Prostate gland (tissue), 2 donors: ENCODE results near the gene SLC17A7. TPM values are rescaled to one million over a fixed set of nuclear protein-coding genes. Genes with fewer than 3 reads are reported as not detected.

Source experiments
- DNase-seq: peaks from one replicate; pipeline ENCODE4 v3.0.0-alpha.2; 2019; ENCODE audit warnings: low spot score
- H3K27ac ChIP-seq, 2 donors: fragments of 200-600 bp; sonication (generic); 2 replicates each; pipeline ENCODE4 v1.5.1; 2017 to 2019
- H3K27me3 ChIP-seq: fragments of 200-600 bp; sonication (generic); replicated peaks from 2 replicates; pipeline ENCODE4 v1.5.1; 2019; ENCODE audit not compliant: insufficient read depth
- H3K36me3 ChIP-seq, 2 donors: fragments of 200-600 bp; sonication (generic); 1 replicate in 1 of 2; 2 replicates in 1 of 2; pipeline versions ENCODE4 v1.5.1 to v1.8.1; 2017 to 2019
- H3K4me1 ChIP-seq: fragments of 200-600 bp; sonication (generic); replicated peaks from 2 replicates; pipeline ENCODE4 v1.5.1; 2019
- H3K4me3 ChIP-seq, 2 donors: fragments of 200-600 bp; sonication (generic); 2 replicates each; pipeline ENCODE4 v1.5.1; 2017 to 2019
- H3K9me3 ChIP-seq: fragments of 200-600 bp; sonication (generic); 2 replicates; pipeline ENCODE4 v1.5.1; 2017
- POLR2A ChIP-seq: fragments of 450-650 bp; IDR thresholded peaks from one replicate; pipeline ENCODE4 v1.6.1; 2016; ENCODE audit warnings: antibody characterized with exemption, mild to moderate bottlenecking
- POLR2AphosphoS5 ChIP-seq: sonication (generic); formaldehyde crosslinking; IDR thresholded peaks from one replicate; pipeline ENCODE4 v1.6.1; 2017; ENCODE audit warnings: antibody characterized with exemption
- WGBS: methylation state at CpG from one replicate; pipeline ENCODE4 v1.1.5; 2018; 5-methylcytosine and 5-hydroxymethylcytosine counted together
- intact Hi-C: fragments of 100-400 bp; cut with DNase I; formaldehyde crosslinking; loops from one replicate; pipeline ENCODE4 v1.14.2; 2022
- total RNA-seq, 2 donors: library from RNA; depleted of rRNA; stranded (reverse); fragments of >200 nt; gene quantifications; one replicate each; pipeline ENCODE4 v1.1.0, GENCODE V29; 2016
- TF ChIP-seq, protein P1 (sequence below), 4 experiments: fragments of 200-600 bp in 2 of 4; fragments of 450-650 bp in 2 of 4; sonication (generic) in 2 of 4; IDR thresholded peaks; 1 replicate in 3 of 4; 2 replicates in 1 of 4; pipeline ENCODE4 v1.5.1; 2016 to 2019; ENCODE audit warnings: antibody characterized with exemption in 4 of 4, mild to moderate bottlenecking in 2 of 4, moderate library complexity in 2 of 4

Gene SLC17A7
- total RNA-seq, 2 donors from 2014 or later: 0.09 to 0.40 TPM

DNA sequence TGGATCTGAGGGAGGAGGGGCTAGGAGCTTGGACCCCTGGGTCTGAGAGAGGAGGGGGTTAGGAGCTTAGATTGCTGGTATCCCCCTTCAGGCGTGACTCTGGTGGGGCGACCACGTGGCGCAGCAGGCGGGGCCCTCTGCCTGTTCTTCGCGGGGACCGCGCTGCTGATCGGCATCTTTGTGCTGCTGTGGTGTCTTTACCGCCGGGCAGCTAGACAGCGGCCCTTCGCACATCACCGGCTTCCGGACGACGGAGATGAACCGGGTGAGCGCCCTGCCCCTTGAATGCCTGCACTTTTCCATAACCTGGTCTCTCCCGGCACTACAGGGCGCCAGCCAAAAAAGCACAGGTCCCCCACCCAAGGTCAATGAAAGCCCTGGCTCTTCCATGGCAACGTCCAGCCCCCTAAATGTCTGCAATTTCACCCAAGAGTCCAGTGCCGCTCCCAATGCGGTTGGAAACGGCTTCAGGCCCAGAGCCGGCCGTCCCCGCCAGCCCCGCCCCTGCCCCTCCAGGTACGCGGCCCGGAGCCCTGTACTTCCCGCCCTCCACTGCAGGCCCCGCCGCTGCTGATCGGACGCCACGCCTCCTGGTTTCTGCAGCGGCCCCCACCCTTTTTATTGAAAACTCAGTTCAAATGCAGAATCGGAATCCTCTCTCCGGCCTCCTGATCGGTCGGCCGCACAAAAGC is 13.3 kb downstream of the SLC17A7 start:
- TF ChIP-seq POLR2AphosphoS5 (no peak), POLR2A (no peak)
- TF ChIP-seq, protein P1, sequence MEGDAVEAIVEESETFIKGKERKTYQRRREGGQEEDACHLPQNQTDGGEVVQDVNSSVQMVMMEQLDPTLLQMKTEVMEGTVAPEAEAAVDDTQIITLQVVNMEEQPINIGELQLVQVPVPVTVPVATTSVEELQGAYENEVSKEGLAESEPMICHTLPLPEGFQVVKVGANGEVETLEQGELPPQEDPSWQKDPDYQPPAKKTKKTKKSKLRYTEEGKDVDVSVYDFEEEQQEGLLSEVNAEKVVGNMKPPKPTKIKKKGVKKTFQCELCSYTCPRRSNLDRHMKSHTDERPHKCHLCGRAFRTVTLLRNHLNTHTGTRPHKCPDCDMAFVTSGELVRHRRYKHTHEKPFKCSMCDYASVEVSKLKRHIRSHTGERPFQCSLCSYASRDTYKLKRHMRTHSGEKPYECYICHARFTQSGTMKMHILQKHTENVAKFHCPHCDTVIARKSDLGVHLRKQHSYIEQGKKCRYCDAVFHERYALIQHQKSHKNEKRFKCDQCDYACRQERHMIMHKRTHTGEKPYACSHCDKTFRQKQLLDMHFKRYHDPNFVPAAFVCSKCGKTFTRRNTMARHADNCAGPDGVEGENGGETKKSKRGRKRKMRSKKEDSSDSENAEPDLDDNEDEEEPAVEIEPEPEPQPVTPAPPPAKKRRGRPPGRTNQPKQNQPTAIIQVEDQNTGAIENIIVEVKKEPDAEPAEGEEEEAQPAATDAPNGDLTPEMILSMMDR (IDR thresholded peaks at IDR 0.05): no peak
- DNase-seq: no peak
- no peaks in the 10 kb centered on the region for H3K36me3 ChIP-seq
- H3K4me1 ChIP-seq: no peaks in the 10 kb centered on the region
- no peak overlapping the region for H3K27ac ChIP-seq
- H3K27me3 ChIP-seq: peaks cover 63% of the 10 kb centered on the region
- intact Hi-C loops: no loop called here
- H3K9me3 ChIP-seq: no peaks in the 10 kb centered on the region
- 2% methylated on average over 44 of the region's 45 CpGs for WGBS
- no peak overlapping the region for H3K4me3 ChIP-seq

DNA sequence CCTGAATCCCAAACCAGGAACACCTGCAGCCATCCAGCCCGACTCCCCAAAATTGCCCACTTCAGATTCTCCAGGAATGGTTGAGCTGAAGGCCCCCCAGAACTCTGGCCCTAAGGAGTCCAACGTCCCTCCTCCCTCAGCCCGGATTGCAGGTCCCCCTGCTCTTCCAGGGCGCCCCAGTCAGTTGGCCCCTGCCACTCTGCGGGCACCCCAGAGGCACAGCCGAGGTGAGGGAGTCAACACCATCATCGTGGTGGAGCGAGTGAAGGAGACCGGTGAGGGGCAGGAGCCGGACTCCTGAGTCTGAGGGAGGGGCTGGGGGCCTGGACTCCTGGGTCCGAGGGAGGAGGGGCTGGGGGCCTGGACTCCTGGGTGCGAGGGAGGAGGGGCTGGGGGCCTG is 14.0 kb downstream of the SLC17A7 start:
- Histone ChIP-seq H3K9me3 (no peaks in the 10 kb centered on the region), H3K4me3 (no peak overlapping the region), H3K4me1 (peaks cover 5% of the 10 kb centered on the region), H3K27me3 (peaks cover 63% of the 10 kb centered on the region), H3K27ac (no peak overlapping the region), H3K36me3 (no peaks in the 10 kb centered on the region)
- TF ChIP-seq POLR2A (no peak), POLR2AphosphoS5 (no peak)
- TF ChIP-seq, protein P1 (IDR thresholded peaks at IDR 0.05): no peak
- intact Hi-C loops: no loop called here
- no peak for DNase-seq
- WGBS: 47% methylated on average over 12 of the region's 12 CpGs

DNA sequence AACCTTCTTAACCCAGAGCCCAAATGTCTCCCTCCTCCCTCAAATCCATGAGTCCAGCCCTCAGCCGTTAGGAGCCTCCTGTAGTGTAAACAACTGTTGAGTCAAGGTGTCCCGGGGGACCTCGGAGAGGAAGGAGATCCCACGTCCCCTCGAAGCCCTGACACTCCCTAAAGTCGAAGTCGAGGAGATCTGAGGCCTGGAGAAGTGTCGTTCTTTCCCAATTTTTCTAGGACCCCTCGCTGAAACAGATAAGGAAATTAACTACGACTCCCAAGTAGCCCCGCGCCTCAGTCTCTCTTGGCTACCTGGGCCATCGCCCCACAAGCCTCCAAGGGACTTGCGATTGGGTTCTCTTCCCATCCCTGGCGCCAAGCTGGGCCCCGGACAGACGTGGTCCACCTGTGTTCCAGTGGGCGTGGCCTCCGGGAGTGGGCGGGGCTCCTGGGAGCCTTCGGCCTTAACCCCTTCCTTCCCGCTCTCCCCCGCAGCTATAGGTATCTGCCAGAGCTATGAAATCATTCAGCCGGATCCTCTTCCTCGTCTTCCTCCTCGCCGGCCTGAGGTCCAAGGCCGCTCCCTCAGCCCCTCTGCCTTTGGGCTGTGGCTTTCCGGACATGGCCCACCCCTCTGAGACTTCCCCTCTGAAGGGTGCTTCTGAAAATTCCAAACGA is 15.3 kb downstream of the SLC17A7 start:
- WGBS: 5% methylated on average over 30 of the region's 30 CpGs
- no peak for DNase-seq
- Histone ChIP-seq H3K9me3 (no peaks in the 10 kb centered on the region), H3K27me3 (peaks cover 67% of the 10 kb centered on the region), H3K4me1 (peaks cover 5% of the 10 kb centered on the region), H3K27ac (no peak overlapping the region), H3K4me3 (no peak overlapping the region), H3K36me3 (no peaks in the 10 kb centered on the region)
- no peak for TF ChIP-seq POLR2AphosphoS5
- no peak for TF ChIP-seq POLR2A
- TF ChIP-seq, protein P1 (IDR thresholded peaks at IDR 0.05): no peak
- intact Hi-C loops: no loop called here

DNA sequence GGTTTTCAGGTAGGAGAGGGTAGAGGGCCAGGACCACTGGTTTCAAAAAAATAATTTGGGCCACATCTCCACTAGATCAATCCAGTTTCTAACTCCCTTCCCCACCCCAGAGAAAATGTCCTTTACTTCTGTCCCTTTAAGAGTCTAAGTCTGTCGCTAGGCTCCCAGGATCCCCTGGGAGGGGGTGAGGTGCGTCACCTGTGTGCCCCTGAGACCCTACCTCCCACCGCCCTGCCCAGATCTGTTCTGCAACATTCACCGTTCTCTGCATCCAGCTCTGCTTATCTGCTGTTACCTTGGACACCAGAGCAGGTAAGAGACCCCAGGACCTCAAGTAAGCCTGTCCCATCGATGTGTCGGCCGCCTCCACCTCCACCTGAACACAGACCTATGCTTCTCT is 16.1 kb downstream of the SLC17A7 start, which contains the start of gene GFY:
TSS of gene GFY (plus strand) at position 211 of the 400 bp plus-strand sequence. CDS start 1,043 bp downstream, outside the sequence.
- 43% methylated on average over 7 of the region's 7 CpGs for WGBS
- no peak within 1 kb of the TSS for H3K4me3 ChIP-seq
- no peak within 1 kb of the TSS for H3K27ac ChIP-seq
- no peaks in the 10 kb centered on the region for H3K36me3 ChIP-seq
- peaks cover 63% of the 10 kb centered on the region for H3K27me3 ChIP-seq
- TF ChIP-seq, protein P1 (IDR thresholded peaks at IDR 0.05): no peak
- TF ChIP-seq POLR2AphosphoS5: no peak
- H3K9me3 ChIP-seq: no peaks in the 10 kb centered on the region
- H3K4me1 ChIP-seq: peaks cover 5% of the 10 kb centered on the region
- no peak for DNase-seq
- intact Hi-C loops: no loop called here

DNA sequence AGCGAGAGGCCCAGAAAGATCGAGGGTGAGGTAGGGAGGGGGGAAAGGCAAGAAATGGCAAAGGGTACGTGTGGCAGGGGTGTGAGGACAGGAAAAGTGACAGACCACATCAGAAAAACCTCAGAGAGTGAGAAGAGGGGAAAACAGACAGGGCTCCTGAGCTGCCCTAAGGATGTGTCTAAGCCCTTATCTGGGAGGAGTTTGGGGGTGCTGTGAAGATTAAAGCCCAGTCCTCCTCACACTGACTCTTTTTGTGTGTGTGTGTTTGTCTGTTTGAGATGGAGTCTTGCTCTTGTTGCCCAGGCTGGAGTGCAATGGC is 17.4 kb downstream of the SLC17A7 start:
- DNase-seq: no peak
- intact Hi-C loops: no loop called here
- H3K9me3 ChIP-seq: no peaks in the 10 kb centered on the region
- peaks cover 68% of the 10 kb centered on the region for H3K27me3 ChIP-seq
- H3K4me3 ChIP-seq: no peak overlapping the region
- WGBS: 12% methylated on average over 3 of the region's 3 CpGs
- no peak overlapping the region for H3K27ac ChIP-seq
- TF ChIP-seq, protein P1 (IDR thresholded peaks at IDR 0.05): no peak
- TF ChIP-seq POLR2A (no peak), POLR2AphosphoS5 (no peak)
- no peaks in the 10 kb centered on the region for H3K36me3 ChIP-seq
- H3K4me1 ChIP-seq: peaks cover 5% of the 10 kb centered on the region
